HFF-Myc (cell line): ENCODE data around the gene TUBGCP5.

ENCODE experiments used
- DNase-seq: peaks from one replicate; pipeline ENCODE4 v3.0.0-alpha.2; 2011; ENCODE audit warnings: low read depth; ENCODE audit errors: extremely low read depth
- H3K4me3 ChIP-seq: replicated peaks from 2 replicates; pipeline ENCODE4 v1.5.1; 2011; ENCODE audit warnings: low read depth, mild to moderate bottlenecking, control low read depth, low read length
- CTCF ChIP-seq: IDR thresholded peaks from 2 replicates; pipeline ENCODE4 v1.5.1; 2012; ENCODE audit warnings: mild to moderate bottlenecking, low read depth, low read length, control low read depth; ENCODE audit errors: missing control alignments

TUBGCP5 gene

GRCh38 chr15:23073890-23074646 is 34.7 kb upstream of the TUBGCP5 start:
- DNase-seq = no peak
- TF ChIP-seq CTCF = no peak
- no peak overlapping the region for H3K4me3 ChIP-seq

GRCh38 chr15:23072633-23073032 is 33.3 kb upstream of the TUBGCP5 start:
- no peak for DNase-seq
- no peak for TF ChIP-seq CTCF
- H3K4me3 ChIP-seq = no peak overlapping the region

- TF ChIP-seq CTCF = no peak
- DNase-seq = no peak
- no peak overlapping the region for H3K4me3 ChIP-seq
Measured at GRCh38 chr15:23069496-23070166, 30.3 kb upstream of the TUBGCP5 start.

GRCh38 chr15:23067416-23067815 is 28.0 kb upstream of the TUBGCP5 start:
- H3K4me3 ChIP-seq = no peak overlapping the region
- no peak for DNase-seq
- no peak for TF ChIP-seq CTCF

GRCh38 chr15:23065836-23066235 is 26.5 kb upstream of the TUBGCP5 start:
- H3K4me3 ChIP-seq = no peak overlapping the region
- TF ChIP-seq CTCF = no peak
- no peak for DNase-seq

- TF ChIP-seq CTCF = no peak
- DNase-seq = no peak
- no peak overlapping the region for H3K4me3 ChIP-seq
Measured at GRCh38 chr15:23064156-23064555, 24.8 kb upstream of the TUBGCP5 start.

- no peak overlapping the region for H3K4me3 ChIP-seq
- no peak for TF ChIP-seq CTCF
- DNase-seq = no peak
Measured at GRCh38 chr15:23057707-23058106, 18.3 kb upstream of the TUBGCP5 start.
